ENCODE results near the gene PDCD1LG2. TPM values are rescaled to one million over a fixed set of nuclear protein-coding genes. Genes with fewer than 3 reads are reported as not detected.

The PDCD1LG2 gene
- total and polyA plus RNA-seq, 2 of the 8 experiments (the other 6 are each of a cell fraction or from before 2014, with no cell fraction given) = not detected

DNA sequence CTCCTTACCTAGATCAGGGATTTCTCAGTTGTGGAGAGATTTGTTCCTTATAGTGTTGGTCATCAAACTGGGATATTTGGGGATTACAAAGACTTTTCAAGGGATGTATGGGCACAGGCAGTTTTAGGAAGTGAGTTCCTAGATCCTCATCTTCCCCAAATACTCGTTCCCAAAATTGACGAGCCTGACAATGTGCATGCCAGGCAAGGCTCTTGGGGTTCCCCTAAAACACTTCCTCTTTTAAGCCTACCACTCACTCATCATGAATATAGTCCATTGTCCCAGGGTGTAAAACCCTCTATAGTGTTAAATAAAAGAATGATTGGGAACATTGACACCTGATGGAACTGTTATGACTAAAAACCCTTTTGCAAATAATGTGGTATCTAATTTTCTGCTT lies 26.4 kb downstream of the PDCD1LG2 start (continued):
- TF ChIP-seq NANOG (IDR thresholded peaks at IDR 0.05; ENCODE audit: insufficient read depth, low read depth, low read length, poor library complexity, severe bottlenecking) = no peak
- TF ChIP-seq SP1 (IDR thresholded peaks at IDR 0.05; ENCODE audit: low read depth, low read length) = no peak
- TF ChIP-seq, protein P1, sequence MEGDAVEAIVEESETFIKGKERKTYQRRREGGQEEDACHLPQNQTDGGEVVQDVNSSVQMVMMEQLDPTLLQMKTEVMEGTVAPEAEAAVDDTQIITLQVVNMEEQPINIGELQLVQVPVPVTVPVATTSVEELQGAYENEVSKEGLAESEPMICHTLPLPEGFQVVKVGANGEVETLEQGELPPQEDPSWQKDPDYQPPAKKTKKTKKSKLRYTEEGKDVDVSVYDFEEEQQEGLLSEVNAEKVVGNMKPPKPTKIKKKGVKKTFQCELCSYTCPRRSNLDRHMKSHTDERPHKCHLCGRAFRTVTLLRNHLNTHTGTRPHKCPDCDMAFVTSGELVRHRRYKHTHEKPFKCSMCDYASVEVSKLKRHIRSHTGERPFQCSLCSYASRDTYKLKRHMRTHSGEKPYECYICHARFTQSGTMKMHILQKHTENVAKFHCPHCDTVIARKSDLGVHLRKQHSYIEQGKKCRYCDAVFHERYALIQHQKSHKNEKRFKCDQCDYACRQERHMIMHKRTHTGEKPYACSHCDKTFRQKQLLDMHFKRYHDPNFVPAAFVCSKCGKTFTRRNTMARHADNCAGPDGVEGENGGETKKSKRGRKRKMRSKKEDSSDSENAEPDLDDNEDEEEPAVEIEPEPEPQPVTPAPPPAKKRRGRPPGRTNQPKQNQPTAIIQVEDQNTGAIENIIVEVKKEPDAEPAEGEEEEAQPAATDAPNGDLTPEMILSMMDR (IDR thresholded peaks at IDR 0.05; ENCODE audit: control extremely low read depth in 1 of 3, insufficient read depth in 1 of 3, low read depth in 1 of 3, low read length in 3 of 3) = no peak
- TF ChIP-seq NRF1 (IDR thresholded peaks at IDR 0.05; ENCODE audit: low read depth, low read length) = no peak
